ENCODE data around the gene BACE2.

- TF ChIP-seq, protein P1, sequence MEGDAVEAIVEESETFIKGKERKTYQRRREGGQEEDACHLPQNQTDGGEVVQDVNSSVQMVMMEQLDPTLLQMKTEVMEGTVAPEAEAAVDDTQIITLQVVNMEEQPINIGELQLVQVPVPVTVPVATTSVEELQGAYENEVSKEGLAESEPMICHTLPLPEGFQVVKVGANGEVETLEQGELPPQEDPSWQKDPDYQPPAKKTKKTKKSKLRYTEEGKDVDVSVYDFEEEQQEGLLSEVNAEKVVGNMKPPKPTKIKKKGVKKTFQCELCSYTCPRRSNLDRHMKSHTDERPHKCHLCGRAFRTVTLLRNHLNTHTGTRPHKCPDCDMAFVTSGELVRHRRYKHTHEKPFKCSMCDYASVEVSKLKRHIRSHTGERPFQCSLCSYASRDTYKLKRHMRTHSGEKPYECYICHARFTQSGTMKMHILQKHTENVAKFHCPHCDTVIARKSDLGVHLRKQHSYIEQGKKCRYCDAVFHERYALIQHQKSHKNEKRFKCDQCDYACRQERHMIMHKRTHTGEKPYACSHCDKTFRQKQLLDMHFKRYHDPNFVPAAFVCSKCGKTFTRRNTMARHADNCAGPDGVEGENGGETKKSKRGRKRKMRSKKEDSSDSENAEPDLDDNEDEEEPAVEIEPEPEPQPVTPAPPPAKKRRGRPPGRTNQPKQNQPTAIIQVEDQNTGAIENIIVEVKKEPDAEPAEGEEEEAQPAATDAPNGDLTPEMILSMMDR (IDR thresholded peaks at IDR 0.05; ENCODE audit: poor library complexity) = no peak
- no peak for TF ChIP-seq EZH2 (IDR thresholded peaks at IDR 0.05; ENCODE audit: borderline replicate concordance)
Measured at GRCh38 chr21:41321211-41321907, 153.4 kb downstream of the BACE2 start.
